H9 (cell line): ENCODE data around the gene GNA12. TPM values are rescaled to one million over a fixed set of nuclear protein-coding genes. Genes with fewer than 3 reads are reported as not detected.

Source experiments
- DNase-seq: peaks from one replicate; pipeline ENCODE4 v3.0.0-alpha.2; 2017
- H2AFZ ChIP-seq: one replicate; pipeline ENCODE4 v1.6.1; 2013; ENCODE audit warnings: mild to moderate bottlenecking, low read length, control low read depth, moderate library complexity
- H2AK5ac ChIP-seq: 2 replicates; pipeline ENCODE4 v1.6.1; 2013; ENCODE audit warnings: low read length, control low read depth, mixed read lengths; ENCODE audit not compliant: insufficient read length
- H2BK120ac ChIP-seq: one replicate; pipeline ENCODE4 v1.6.1; 2013; ENCODE audit warnings: low read depth, mild to moderate bottlenecking, low read length, control low read depth, inconsistent platforms; ENCODE audit not compliant: poor library complexity, severe bottlenecking
- H2BK12ac ChIP-seq: 2 replicates; pipeline ENCODE4 v1.6.1; 2013; ENCODE audit warnings: low read length, control low read depth, mixed read lengths, low read depth; ENCODE audit not compliant: insufficient read length
- H2BK15ac ChIP-seq: 2 replicates; pipeline ENCODE4 v1.6.1; 2013; ENCODE audit warnings: low read depth, low read length, control low read depth
- H2BK20ac ChIP-seq: one replicate; pipeline ENCODE4 v1.6.1; 2013; ENCODE audit warnings: low read depth, mild to moderate bottlenecking, low read length, control low read depth, inconsistent platforms; ENCODE audit not compliant: poor library complexity, severe bottlenecking
- H2BK5ac ChIP-seq: 2 replicates; pipeline ENCODE4 v1.6.1; 2013; ENCODE audit warnings: low read length, control low read depth, mixed read lengths; ENCODE audit not compliant: insufficient read length
- H3K14ac ChIP-seq: 2 replicates; pipeline ENCODE4 v1.6.1; 2013; ENCODE audit warnings: low read length, control low read depth; ENCODE audit not compliant: insufficient read depth
- H3K18ac ChIP-seq: 2 replicates; pipeline ENCODE4 v1.6.1; 2013; ENCODE audit warnings: low read depth, mild to moderate bottlenecking, mixed read lengths, low read length, control low read depth; ENCODE audit not compliant: insufficient read length
- H3K23ac ChIP-seq: 2 replicates; pipeline ENCODE4 v1.6.1; 2013; ENCODE audit warnings: low read length, control low read depth, mixed read lengths, low read depth; ENCODE audit not compliant: insufficient read length
- H3K23me2 ChIP-seq: 2 replicates; pipeline ENCODE4 v1.6.1; 2013; ENCODE audit warnings: low read depth, mild to moderate bottlenecking, mixed read lengths, low read length, control low read depth; ENCODE audit not compliant: insufficient read length, poor library complexity, severe bottlenecking
- H3K27ac ChIP-seq: 2 replicates; pipeline ENCODE4 v1.5.1; 2013; ENCODE audit warnings: low read length, control low read depth, mixed read lengths, low read depth; ENCODE audit not compliant: insufficient read length
- H3K27me3 ChIP-seq: 2 replicates; pipeline ENCODE4 v1.6.1; 2013; ENCODE audit warnings: low read length, control low read depth, inconsistent platforms; ENCODE audit not compliant: insufficient read depth
- H3K4ac ChIP-seq: 2 replicates; pipeline ENCODE4 v1.6.1; 2013; ENCODE audit warnings: low read depth, mild to moderate bottlenecking, control low read depth, inconsistent platforms, low read length, moderate library complexity
- H3K4me1 ChIP-seq: 2 replicates; pipeline ENCODE4 v1.6.1; 2013; ENCODE audit warnings: low read length, control low read depth, inconsistent platforms; ENCODE audit not compliant: insufficient read depth
- H3K4me2 ChIP-seq: 2 replicates; pipeline ENCODE4 v1.6.1; 2013; ENCODE audit warnings: low read length, control low read depth, mixed read lengths; ENCODE audit not compliant: insufficient read length, insufficient read depth
- H3K56ac ChIP-seq: 2 replicates; pipeline ENCODE4 v1.6.1; 2013; ENCODE audit warnings: low read depth, mild to moderate bottlenecking, mixed read lengths, low read length, control low read depth; ENCODE audit not compliant: insufficient read length
- H3K79me1 ChIP-seq: 2 replicates; pipeline ENCODE4 v1.6.1; 2013; ENCODE audit warnings: low read depth, mild to moderate bottlenecking, moderate library complexity, low read length, control low read depth, inconsistent platforms; ENCODE audit not compliant: insufficient read depth, poor library complexity, severe bottlenecking
- H3K79me2 ChIP-seq: 2 replicates; pipeline ENCODE4 v1.6.1; 2013; ENCODE audit warnings: low read length, control low read depth, inconsistent platforms; ENCODE audit not compliant: insufficient read depth
- H3K9ac ChIP-seq: 2 replicates; pipeline ENCODE4 v1.6.1; 2013; ENCODE audit warnings: low read length, control low read depth, mixed read lengths; ENCODE audit not compliant: insufficient read length; ENCODE audit errors: extremely low read depth
- H3K9me3 ChIP-seq: one replicate; pipeline ENCODE4 v1.6.1; 2013; ENCODE audit warnings: low read depth, low read length, inconsistent platforms; ENCODE audit not compliant: control insufficient read depth
- H3T11ph ChIP-seq: one replicate; pipeline ENCODE4 v1.6.1; 2013; ENCODE audit warnings: mild to moderate bottlenecking, low read length, control low read depth, inconsistent platforms
- H4K20me1 ChIP-seq: one replicate; pipeline ENCODE4 v1.6.1; 2013; ENCODE audit not compliant: control insufficient read depth, insufficient read length, insufficient read depth
- H4K5ac ChIP-seq: 2 replicates; pipeline ENCODE4 v1.6.1; 2013; ENCODE audit warnings: low read depth, mild to moderate bottlenecking, mixed read lengths, low read length, control low read depth; ENCODE audit not compliant: insufficient read length
- H4K8ac ChIP-seq: replicated peaks from 2 replicates; pipeline ENCODE4 v1.6.1; 2013; ENCODE audit warnings: low read length, control low read depth, mixed read lengths, low read depth; ENCODE audit not compliant: insufficient read length
- H4K91ac ChIP-seq: 2 replicates; pipeline ENCODE4 v1.6.1; 2013; ENCODE audit warnings: low read depth, mild to moderate bottlenecking, moderate library complexity, mixed read lengths, low read length, control low read depth; ENCODE audit not compliant: insufficient read length
- H3K27ac Mint-ChIP-seq, 3 experiments: 2 replicates in 2 of 3; 3 replicates in 1 of 3; pipeline ENCODE4 v1.8.0; 2020 to 2021; ENCODE audit warnings: mixed read lengths in 3 of 3, mild to moderate bottlenecking in 1 of 3, moderate library complexity in 1 of 3
- H3K27me3 Mint-ChIP-seq: 2 replicates; pipeline ENCODE4 v1.8.0; 2021; ENCODE audit warnings: low read depth, mild to moderate bottlenecking, moderate library complexity, mixed read lengths
- H3K36me3 Mint-ChIP-seq, 3 experiments: 2 replicates in 2 of 3; 3 replicates in 1 of 3; pipeline ENCODE4 v1.8.0; 2020 to 2021; ENCODE audit warnings: low read depth in 3 of 3, mixed read lengths in 3 of 3; ENCODE audit not compliant: insufficient read depth in 1 of 3
- H3K4me1 Mint-ChIP-seq, 2 experiments: 2 replicates each; pipeline ENCODE4 v1.8.0; 2020; ENCODE audit warnings: mixed read lengths in 2 of 2
- H3K4me3 Mint-ChIP-seq, 2 experiments: 2 replicates in 1 of 2; 3 replicates in 1 of 2; pipeline ENCODE4 v1.8.0; 2020 to 2021; ENCODE audit warnings: mild to moderate bottlenecking in 2 of 2, mixed read lengths in 2 of 2, moderate library complexity in 1 of 2
- H3K9me3 Mint-ChIP-seq, 2 experiments: 2 replicates in 1 of 2; 3 replicates in 1 of 2; pipeline ENCODE4 v1.8.0; 2020; ENCODE audit warnings: mild to moderate bottlenecking in 2 of 2, mixed read lengths in 2 of 2, moderate library complexity in 1 of 2
- CTCF ChIP-seq: fragments of 200-600 bp; sonication (generic); conservative IDR thresholded peaks from 3 replicates; pipeline ENCODE4 v1.8.0; 2021; ENCODE audit warnings: antibody characterized with exemption, mild to moderate bottlenecking
- WGBS: extraction: QIAGEN DNeasy Blood & Tissue Kit; methylation state at CpG from one replicate; pipeline ENCODE4 v1.1.7; 2013; ENCODE audit warnings: missing lambda C conversion rate, low lambda C conversion rate, mixed read lengths; ENCODE audit not compliant: insufficient read length; ENCODE audit errors: extremely low coverage; 5-methylcytosine and 5-hydroxymethylcytosine counted together
- total RNA-seq: library from RNA; stranded (reverse); gene quantifications from 2 replicates; pipeline ENCODE4 v1.2.1, GENCODE V29; 2021

The GNA12 gene
- total RNA-seq, 1 experiment from 2014 or later = 60.2 TPM

GRCh38 chr7:2814186-2814945, 29.7 kb downstream of the GNA12 start:
- no peak for DNase-seq
- Histone ChIP-seq H3K79me2 (peaks cover 49% of the 10 kb centered on the region; the same call in 1 of the 2 replicates), H3K4me2 (peak overlapping the region; percentile 19), H2BK5ac (peak overlapping the region; percentile 31), H2BK20ac (peak overlapping the region; percentile 46), H4K91ac (peak overlapping the region; percentile 31), H4K20me1 (peaks cover 3% of the 10 kb centered on the region), H3K56ac (no peak overlapping the region), H3K14ac (peak overlapping the region; percentile 95), H2BK120ac (no peak overlapping the region), H3K18ac (peak overlapping the region; percentile 89), H2AK5ac (peak overlapping the region; percentile 45), H3K9ac (no peak overlapping the region), H4K8ac (no peak overlapping the region), H3K4me1 (peaks cover 22% of the 10 kb centered on the region; the same call in 1 of the 2 replicates), H2BK15ac (no peak overlapping the region), H3K27ac (peak overlapping the region; percentile 40), H3K9me3 (no peaks in the 10 kb centered on the region), H3K23me2 (no peaks in the 10 kb centered on the region), H3K4ac (no peak overlapping the region), H3K23ac (no peak overlapping the region), H3K79me1 (peaks cover 13% of the 10 kb centered on the region), H4K5ac (no peak overlapping the region), H3K27me3 (no peaks in the 10 kb centered on the region), H2AFZ (no peak overlapping the region), H2BK12ac (peak overlapping the region; percentile 84), H3T11ph (no peak overlapping the region)
- no peak for TF ChIP-seq CTCF
- peak overlapping the region; percentile 29 to 96 (median 71); a peak in 6 of 7 replicates for H3K27ac Mint-ChIP-seq
- H3K36me3 Mint-ChIP-seq = peaks cover 4 to 22% (median 20%) of the 10 kb centered on the region in 3 experiments
- no peaks in the 10 kb centered on the region for H3K27me3 Mint-ChIP-seq
- peaks cover 64 to 71% of the 10 kb centered on the region in 2 experiments for H3K4me1 Mint-ChIP-seq
- no CpG with 5 or more reads among the region's 16 CpGs for WGBS
- no peaks in the 10 kb centered on the region; a peak in 1 of 5 replicates for H3K9me3 Mint-ChIP-seq
- H3K4me3 Mint-ChIP-seq = peak overlapping the region; percentile 21 to 41; a peak in 4 of 5 replicates
